OCI-M2 (cell line): ENCODE data around the gene LETMD1.
"Not testable (repeated sequence)": the region's sequence is repeated elsewhere in the genome, so short reads cannot be mapped to it uniquely, and the experiment has no call there.

Experiments used
- DNase-seq: peaks from one replicate; lab custom pipeline; 2025; ENCODE audit not compliant: unreplicated experiment; lab: John Stamatoyannopoulos, UW

The LETMD1 gene

DNA sequence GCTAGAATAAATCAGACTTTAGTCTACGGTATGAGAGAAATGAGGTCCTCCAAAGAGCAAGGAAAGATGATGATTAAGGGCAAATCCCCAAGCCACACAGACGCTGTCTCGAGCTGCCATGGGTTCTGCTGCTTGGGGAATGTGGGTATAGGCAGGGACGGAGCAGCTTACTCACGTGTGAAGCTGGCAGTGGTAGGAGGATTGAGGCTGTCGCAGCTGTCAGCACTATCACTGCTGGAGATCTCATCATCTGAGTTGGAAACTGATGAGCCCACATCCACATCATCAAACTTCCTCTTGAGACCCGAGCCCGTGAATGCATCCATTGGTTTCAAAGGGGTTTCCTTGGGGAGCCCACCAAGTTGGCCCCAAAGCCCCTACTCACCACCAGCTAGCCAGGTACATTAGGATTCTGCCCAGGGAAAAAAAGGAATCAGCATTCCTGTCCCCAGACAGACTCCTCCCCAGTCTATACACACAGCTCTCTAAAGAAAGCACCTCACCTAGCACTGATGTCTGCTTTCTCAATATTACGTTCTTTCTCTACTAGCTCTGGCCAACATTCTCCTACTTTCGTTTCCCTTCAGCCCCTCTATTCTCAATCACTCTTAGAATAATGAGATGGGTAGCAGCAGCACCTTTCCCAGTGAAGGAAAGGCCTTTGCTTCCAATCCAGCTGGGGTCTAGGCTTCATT lies 28.3 kb downstream of the LETMD1 start:
- DNase-seq = no peak

DNA sequence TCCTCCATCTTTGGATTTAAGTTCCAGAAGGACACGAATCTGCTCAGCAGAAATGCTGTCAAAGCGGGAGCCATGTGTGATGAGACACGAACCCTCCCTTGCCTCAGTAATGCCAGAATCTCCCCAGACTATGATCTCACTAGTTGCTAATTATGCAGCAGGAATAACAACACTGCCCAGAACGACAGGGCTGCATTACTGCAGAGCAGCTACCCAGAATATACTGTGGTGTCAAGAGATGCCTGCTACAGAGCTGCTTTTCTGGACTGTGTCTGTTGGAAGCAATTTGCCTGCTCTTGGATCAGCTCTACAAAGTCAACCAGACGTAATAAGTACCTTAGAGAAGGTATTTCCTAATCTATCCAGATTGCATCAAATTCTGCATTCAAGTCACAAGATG lies 29.8 kb downstream of the LETMD1 start:
- no peak for DNase-seq

- DNase-seq = not testable (repeated sequence)
Measured at GRCh38 chr12:51078346-51078745, 30.2 kb downstream of the LETMD1 start.

- not testable (repeated sequence) for DNase-seq
Measured at GRCh38 chr12:51078866-51079265, 30.7 kb downstream of the LETMD1 start.

DNA sequence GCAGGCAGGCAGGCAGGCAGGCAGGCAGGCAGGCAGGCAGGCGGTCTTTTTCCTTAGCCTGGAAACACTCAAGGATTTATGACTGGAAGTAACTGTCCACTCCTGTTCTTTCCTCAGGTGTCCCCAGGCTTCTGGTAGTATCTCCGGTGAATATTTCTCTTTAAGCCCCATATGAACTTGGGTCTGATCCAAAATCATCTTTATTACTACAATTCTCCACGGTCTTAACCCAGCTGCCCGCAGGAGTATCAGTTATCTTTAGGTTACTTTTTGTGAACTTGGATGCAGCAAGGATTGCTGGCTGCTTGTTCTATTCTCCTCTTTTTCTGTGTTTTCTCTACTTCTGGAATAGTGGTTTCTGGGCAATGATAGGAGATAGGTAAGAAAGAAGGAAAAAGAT lies 32.0 kb downstream of the LETMD1 start:
- DNase-seq = no peak

GRCh38 chr12:51081421-51081820 lies 33.3 kb downstream of the LETMD1 start:
- DNase-seq = no peak

DNA sequence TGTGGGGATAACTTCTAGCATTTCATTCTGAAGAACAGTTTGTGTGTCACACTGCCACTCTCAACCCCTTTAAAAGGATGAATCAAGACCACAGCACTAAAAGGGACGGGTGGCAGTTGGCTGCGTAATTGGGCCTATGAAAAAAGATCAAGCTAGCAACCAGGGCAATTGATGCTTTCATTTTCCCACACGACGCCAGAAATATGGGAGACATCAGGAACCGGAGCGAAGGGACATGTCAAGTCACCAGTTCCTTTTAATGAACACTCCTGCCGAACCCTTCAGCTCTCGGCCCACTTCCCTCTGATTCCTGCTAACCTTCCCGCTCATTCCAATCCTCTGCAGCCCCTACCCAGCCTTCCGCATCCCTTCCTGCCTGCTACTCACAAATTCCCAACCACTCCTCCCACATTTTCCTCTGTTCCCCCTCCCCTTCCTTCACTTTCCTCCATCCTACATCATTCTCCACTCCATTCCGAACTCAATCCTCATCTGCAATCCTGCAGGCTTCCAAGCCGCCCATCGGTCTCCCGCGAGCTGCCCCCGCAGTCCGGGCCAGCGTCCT lies 34.5 kb downstream of the LETMD1 start:
- DNase-seq = no peak

DNA sequence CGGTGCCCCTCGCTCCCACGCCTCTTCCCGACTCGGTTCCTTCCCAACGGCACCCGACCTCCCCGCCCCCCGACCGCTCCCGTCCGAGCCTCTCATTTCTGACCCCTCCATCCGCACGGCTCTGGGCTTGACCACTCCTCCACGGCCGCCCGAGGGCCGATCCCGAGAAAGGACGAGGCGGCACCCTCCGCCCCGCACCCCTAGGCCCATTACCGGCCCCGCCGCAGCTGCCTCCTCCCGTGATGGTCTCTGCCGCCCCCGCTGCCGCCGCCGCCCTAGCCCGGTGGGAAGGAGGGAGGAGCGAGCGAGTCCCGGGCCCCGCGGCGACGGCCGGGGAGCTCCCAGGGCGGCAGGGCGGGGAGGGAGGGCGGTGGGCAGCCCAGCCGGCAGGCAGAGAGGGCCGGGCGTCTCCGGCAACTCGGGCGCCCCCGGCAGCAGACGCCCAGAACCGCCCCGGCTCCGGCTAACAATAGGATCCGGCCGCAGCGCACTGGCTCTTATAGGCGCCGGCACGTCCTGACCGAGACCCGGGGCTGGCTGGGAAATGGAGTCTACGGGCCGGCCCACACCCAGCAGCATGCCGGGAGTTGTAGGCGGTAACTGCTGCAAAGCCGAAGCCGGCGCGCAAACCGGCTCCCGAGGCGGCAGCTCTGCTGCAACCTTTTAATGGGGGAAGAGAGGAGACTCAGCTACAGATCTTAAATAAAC lies 35.2 kb downstream of the LETMD1 start, which contains the start of gene CSRNP2:
Gene CSRNP2, minus strand, starts transcription at position 471 of the 708 bp plus-strand sequence. CDS start 7,035 bp downstream, outside the sequence.
- DNase-seq = peak; percentile 51

- no peak for DNase-seq
Measured at GRCh38 chr12:51085757-51086156, 37.6 kb downstream of the LETMD1 start.

DNA sequence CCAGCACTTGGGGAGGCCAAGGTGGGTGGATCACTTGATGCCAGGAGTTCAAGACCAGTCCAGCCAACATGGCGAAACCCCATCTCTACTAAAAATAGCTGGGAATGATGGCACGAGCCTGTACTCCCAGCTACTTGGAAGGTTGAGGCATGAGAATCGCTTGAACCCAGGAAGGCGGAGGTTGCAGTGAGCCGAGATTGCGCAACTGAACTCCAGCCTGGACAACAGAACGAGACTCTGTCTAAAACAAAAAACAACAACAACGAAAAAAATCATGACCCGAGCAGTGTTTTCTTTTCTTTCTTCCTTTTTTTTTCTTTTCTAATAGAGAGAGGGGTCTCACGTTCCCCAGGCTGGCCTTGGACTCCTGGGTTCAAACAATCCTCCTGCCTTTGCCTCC lies 38.8 kb downstream of the LETMD1 start:
- no peak for DNase-seq

DNA sequence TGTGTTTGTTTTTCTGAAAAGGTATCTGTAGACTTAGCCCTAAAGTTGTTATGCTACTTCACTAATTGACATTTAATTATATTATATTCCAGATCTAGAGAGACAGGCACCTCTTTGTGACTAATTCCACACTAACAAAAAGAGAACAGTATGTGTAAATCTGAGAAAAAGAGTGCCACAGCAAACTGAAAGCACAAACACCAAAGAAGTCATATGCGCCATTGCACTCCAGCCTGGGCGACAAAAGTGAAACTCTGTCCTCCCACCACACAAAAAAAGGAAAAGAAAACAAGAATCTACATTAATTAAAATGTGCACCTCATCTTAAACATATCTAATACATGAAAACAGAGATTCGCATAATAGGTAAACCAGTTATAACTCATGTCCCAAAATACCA lies 39.7 kb downstream of the LETMD1 start:
- DNase-seq = no peak

DNA sequence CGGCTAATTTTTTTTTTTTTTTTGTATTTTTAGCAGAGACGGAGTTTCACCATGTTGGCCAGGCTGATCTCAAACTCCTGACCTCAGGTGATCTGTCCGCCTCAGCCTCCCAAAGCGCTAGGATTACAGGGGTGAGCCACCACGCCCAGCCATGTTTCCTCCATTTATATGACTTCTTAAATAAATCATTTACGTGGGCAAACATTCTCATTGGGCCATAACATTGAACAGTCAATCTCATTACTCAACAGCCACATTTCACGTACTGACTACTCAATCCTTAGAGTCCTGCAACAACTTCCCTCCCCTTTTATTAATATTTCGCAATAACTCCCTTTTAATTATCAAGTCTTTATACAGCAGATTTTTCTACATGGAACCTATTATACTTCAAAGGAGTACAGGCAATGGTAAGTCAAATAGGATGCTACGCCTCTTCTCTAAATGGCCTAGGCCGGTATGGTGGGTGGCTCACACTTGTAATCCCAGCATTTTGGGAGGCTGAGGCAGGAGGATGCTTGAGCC lies 42.6 kb downstream of the LETMD1 start:
- DNase-seq = no peak

GRCh38 chr12:51098611-51099010 lies 50.5 kb downstream of the LETMD1 start:
- no peak for DNase-seq

GRCh38 chr12:51103977-51104376 lies 55.9 kb downstream of the LETMD1 start:
- DNase-seq = no peak

- no peak for DNase-seq
Measured at GRCh38 chr12:51108136-51108535, 60.0 kb downstream of the LETMD1 start.
